Sigmoid colon (tissue), 7 donors: ENCODE results near the gene MRPS24. TPM values are rescaled to one million over a fixed set of nuclear protein-coding genes. Genes with fewer than 3 reads are reported as not detected.

Source experiments
- polyA plus RNA-seq, 3 donors: library from polyadenylated mRNA; stranded (reverse); fragments of 200-250 nt; gene quantifications; one replicate each; pipeline ENCODE4 v1.2.3, GENCODE V29; 2013
- small RNA-seq, 3 donors: library from RNA; depleted of rRNA; stranded (forward); fragments of <200 nt; gene quantifications; one replicate each; pipeline ENCODE3, GENCODE V24; 2016
- total RNA-seq, 4 donors: library from RNA; depleted of rRNA; stranded (reverse); fragments of >200 nt; gene quantifications; one replicate each; pipeline ENCODE4 v1.1.0, GENCODE V29; 2016
- donor health status: healthy with polysubstance abuse.
- donor health status: Bipolar disorder and iron deficiency.
- donor health status: healthy.

Gene MRPS24
- total and polyA plus RNA-seq, 7 donors: 105 to 177 (median 145) TPM

Small RNA genes within 50 kb of the gene (small RNA-seq; reads per million reads assigned to genes)
- gene MRPS24: 0 to 0.36 (median 0) reads per million in 3 donors

Other genes with a start within 250 kb of the MRPS24 start
- 10 to 100 TPM; 36.0 to 61.2 (median 42.9) TPM for gene COA1, start 140.0 kb downstream of the MRPS24 start, total RNA-seq
- gene COA1, start 140.0 kb downstream of the MRPS24 start, polyA plus RNA-seq: 10 to 100 TPM; 31.2 to 46.1 (median 36.3) TPM
- gene BLVRA, start 110.8 kb downstream of the MRPS24 start, total RNA-seq: 100 to 1,000 TPM in 2 of 4 donors, 10 to 100 TPM in 2; 60.4 to 105 (median 94.0) TPM
- 10 to 100 TPM; 22.9 to 35.4 (median 27.9) TPM for gene BLVRA, start 110.8 kb downstream of the MRPS24 start, polyA plus RNA-seq
- gene URGCP, start 37.1 kb upstream of the MRPS24 start, total RNA-seq: 10 to 100 TPM; 18.4 to 32.7 (median 24.0) TPM
- gene URGCP, start 37.1 kb upstream of the MRPS24 start, polyA plus RNA-seq: 10 to 100 TPM; 18.0 to 28.8 (median 21.5) TPM
- gene UBE2D4, start 56.9 kb upstream of the MRPS24 start, total RNA-seq: 10 to 100 TPM; 24.0 to 37.1 (median 28.5) TPM
- 10 to 100 TPM in 2 of 3 donors, 1 to 10 TPM in 1; 7.5 to 14.1 (median 13.8) TPM for gene UBE2D4, start 56.9 kb upstream of the MRPS24 start, polyA plus RNA-seq
- not detected for gene SPDYE1, start 128.4 kb upstream of the MRPS24 start, total RNA-seq
- not detected for gene SPDYE1, start 128.4 kb upstream of the MRPS24 start, polyA plus RNA-seq
- 100 to 1,000 TPM in 1 of 4 donors, 10 to 100 TPM in 3; 76.7 to 124 (median 86.6) TPM for gene DBNL, start 175.2 kb upstream of the MRPS24 start, total RNA-seq
- 100 to 1,000 TPM in 2 of 3 donors, 10 to 100 TPM in 1; 91.9 to 149 (median 102) TPM for gene DBNL, start 175.2 kb upstream of the MRPS24 start, polyA plus RNA-seq
- gene PGAM2, start 196.1 kb upstream of the MRPS24 start, total RNA-seq: 1 to 10 TPM in 2 of 4 donors, under 1 TPM in 2; 0.71 to 2.1 (median 1.1) TPM
- gene PGAM2, start 196.1 kb upstream of the MRPS24 start, polyA plus RNA-seq: 1 to 10 TPM in 2 of 3 donors, not detected in 1; 1.2 to 3.0 TPM
- 10 to 100 TPM; 17.5 to 39.9 (median 24.8) TPM for gene POLM, start 213.0 kb upstream of the MRPS24 start, total RNA-seq
- gene POLM, start 213.0 kb upstream of the MRPS24 start, polyA plus RNA-seq: 10 to 100 TPM in 1 of 3 donors, 1 to 10 TPM in 2; 5.5 to 23.4 (median 9.6) TPM
- 100 to 1,000 TPM in 2 of 4 donors, 10 to 100 TPM in 2; 74.6 to 182 (median 128) TPM for gene AEBP1, start 234.8 kb upstream of the MRPS24 start, total RNA-seq
- gene AEBP1, start 234.8 kb upstream of the MRPS24 start, polyA plus RNA-seq: 10 to 100 TPM in 2 of 3 donors, 1 to 10 TPM in 1; 2.5 to 37.7 (median 12.0) TPM